Parathyroid adenoma (tissue), 2 donors: ENCODE results near the gene LTO1.

ENCODE experiments used
- H2AFZ ChIP-seq: fragments of 300-600 bp; sonication (generic); one replicate; pipeline ENCODE4 v1.7.0; 2017; ENCODE audit warnings: antibody characterized with exemption, mild to moderate bottlenecking
- H3K27ac ChIP-seq: fragments of 300-600 bp; sonication (generic); one replicate; pipeline ENCODE4 v1.7.0; 2017
- H3K27me3 ChIP-seq: fragments of 300-600 bp; sonication (generic); one replicate; pipeline ENCODE4 v1.7.0; 2017; ENCODE audit warnings: low read length; ENCODE audit not compliant: control insufficient read depth, insufficient read depth
- H3K36me3 ChIP-seq: fragments of 300-600 bp; sonication (generic); one replicate; pipeline ENCODE4 v1.7.0; 2017; ENCODE audit warnings: low read length; ENCODE audit not compliant: control insufficient read depth, insufficient read depth
- H3K4me1 ChIP-seq: fragments of 300-600 bp; sonication (generic); one replicate; pipeline ENCODE4 v1.7.0; 2017; ENCODE audit warnings: control low read depth
- H3K4me2 ChIP-seq: fragments of 300-600 bp; sonication (generic); one replicate; pipeline ENCODE4 v1.7.0; 2017; ENCODE audit warnings: low read length
- H3K4me3 ChIP-seq: fragments of 300-600 bp; sonication (generic); one replicate; pipeline ENCODE4 v1.7.0; 2017; ENCODE audit warnings: low read depth, low read length
- H3K79me2 ChIP-seq: fragments of 300-600 bp; sonication (generic); one replicate; pipeline ENCODE4 v1.7.0; 2017; ENCODE audit warnings: control low read depth
- H3K9ac ChIP-seq: fragments of 300-600 bp; sonication (generic); one replicate; pipeline ENCODE4 v1.7.0; 2017; ENCODE audit warnings: mild to moderate bottlenecking
- H3K9me3 ChIP-seq: fragments of 300-600 bp; sonication (generic); one replicate; pipeline ENCODE4 v1.7.0; 2017; ENCODE audit warnings: low read length; ENCODE audit not compliant: control insufficient read depth
- CTCF ChIP-seq: fragments of 300-600 bp; sonication (generic); IDR thresholded peaks from one replicate; pipeline ENCODE4 v1.7.0; 2017; ENCODE audit warnings: antibody characterized with exemption, mild to moderate bottlenecking
- donor health status: primary hyperparathyroidism.

LTO1 gene

GRCh38 chr11:69702769-69703452 lies 27.8 kb upstream of the LTO1 start:
- H2AFZ ChIP-seq = no peak overlapping the region
- H3K27me3 ChIP-seq = no peaks in the 10 kb centered on the region
- H3K4me1 ChIP-seq = peaks cover 16% of the 10 kb centered on the region
- no peak overlapping the region for H3K27ac ChIP-seq
- no peaks in the 10 kb centered on the region for H3K79me2 ChIP-seq
- no peak overlapping the region for H3K4me2 ChIP-seq
- no peaks in the 10 kb centered on the region for H3K36me3 ChIP-seq
- H3K9me3 ChIP-seq = no peaks in the 10 kb centered on the region
- no peak overlapping the region for H3K4me3 ChIP-seq
- H3K9ac ChIP-seq = no peak overlapping the region
- TF ChIP-seq CTCF = no peak

- Histone ChIP-seq H3K27me3 (no peaks in the 10 kb centered on the region), H2AFZ (no peak overlapping the region), H3K9ac (no peak overlapping the region), H3K4me3 (no peak overlapping the region), H3K4me1 (peaks cover 16% of the 10 kb centered on the region), H3K27ac (no peak overlapping the region), H3K4me2 (no peak overlapping the region), H3K9me3 (no peaks in the 10 kb centered on the region), H3K36me3 (no peaks in the 10 kb centered on the region), H3K79me2 (no peaks in the 10 kb centered on the region)
- no peak for TF ChIP-seq CTCF
Observed at GRCh38 chr11:69702239-69702691, 27.1 kb upstream of the LTO1 start.

GRCh38 chr11:69700278-69701140 lies 25.4 kb upstream of the LTO1 start:
- no peaks in the 10 kb centered on the region for H3K27me3 ChIP-seq
- H3K27ac ChIP-seq = peak overlapping the region; percentile 87
- peak overlapping the region; percentile 72 for H2AFZ ChIP-seq
- H3K36me3 ChIP-seq = no peaks in the 10 kb centered on the region
- no peaks in the 10 kb centered on the region for H3K9me3 ChIP-seq
- H3K9ac ChIP-seq = no peak overlapping the region
- H3K4me3 ChIP-seq = no peak overlapping the region
- no peak for TF ChIP-seq CTCF
- peak overlapping the region; percentile 12 for H3K4me2 ChIP-seq
- H3K79me2 ChIP-seq = no peaks in the 10 kb centered on the region
- peaks cover 26% of the 10 kb centered on the region for H3K4me1 ChIP-seq

- no peak overlapping the region for H3K4me3 ChIP-seq
- H3K9ac ChIP-seq = no peak overlapping the region
- peak overlapping the region; percentile 78 for H3K27ac ChIP-seq
- no peak overlapping the region for H3K4me2 ChIP-seq
- H3K9me3 ChIP-seq = no peaks in the 10 kb centered on the region
- H3K4me1 ChIP-seq = peaks cover 34% of the 10 kb centered on the region
- no peaks in the 10 kb centered on the region for H3K36me3 ChIP-seq
- H2AFZ ChIP-seq = peak overlapping the region; percentile 25
- H3K79me2 ChIP-seq = no peaks in the 10 kb centered on the region
- H3K27me3 ChIP-seq = no peaks in the 10 kb centered on the region
- TF ChIP-seq CTCF = no peak
Observed at GRCh38 chr11:69699213-69699612, 24.1 kb upstream of the LTO1 start.
